Activated CD8-positive, alpha-beta memory T cell treated with anti-CD3 and anti-CD28 coated beads, Interleukin-2, amount 50 U/mL, for 24 hours (primary cell): ENCODE measurements around the gene DSTN.
"Not testable (repeated sequence)": the region's sequence is repeated elsewhere in the genome, so short reads cannot be mapped to it uniquely, and the experiment has no call there.

Experiments used
- DNase-seq: peaks from one replicate; pipeline ENCODE4 v3.0.0-alpha.2; 2020; ENCODE audit errors: extremely low read depth

Gene DSTN

GRCh38 chr20:17650301-17651128 lies 80.6 kb downstream of the DSTN start:
- DNase-seq: no peak

- DNase-seq: no peak
These were observed 81.4 kb downstream of the DSTN start for GRCh38 chr20:17651129-17651759.

DNA sequence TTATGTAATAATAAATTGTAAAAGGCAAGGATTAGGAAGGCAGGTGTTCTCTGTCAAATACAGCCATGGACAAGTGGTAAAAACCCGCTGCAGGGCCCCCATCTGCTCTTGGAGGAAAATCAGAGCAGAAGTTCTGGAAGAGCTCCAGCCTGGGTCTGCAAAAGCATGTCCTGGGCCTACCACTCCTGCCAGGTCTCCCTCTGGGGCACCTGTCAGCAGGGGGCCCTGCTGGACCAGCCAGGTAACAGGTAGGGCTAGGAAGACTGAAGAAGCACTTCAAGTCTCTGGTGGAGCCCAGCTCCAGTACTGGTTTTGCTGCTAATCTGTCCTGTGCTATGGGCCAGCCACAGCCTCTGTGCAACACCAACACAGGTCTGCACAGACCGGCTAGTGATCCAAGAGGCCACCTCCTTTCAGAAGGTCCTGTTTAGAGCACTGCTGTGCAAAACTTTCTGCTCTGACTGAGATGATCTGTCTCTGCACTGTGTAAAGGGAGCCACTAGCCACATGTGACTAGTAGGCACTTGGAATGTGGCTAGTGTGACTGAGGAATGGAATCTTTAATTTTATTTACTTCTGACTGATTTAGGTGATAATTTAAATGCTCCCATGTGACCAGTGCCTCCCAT lies 82.0 kb downstream of the DSTN start:
- DNase-seq: no peak

GRCh38 chr20:17652411-17652810 lies 82.5 kb downstream of the DSTN start:
- DNase-seq: no peak

GRCh38 chr20:17653835-17654648 lies 84.2 kb downstream of the DSTN start:
- no peak for DNase-seq

DNA sequence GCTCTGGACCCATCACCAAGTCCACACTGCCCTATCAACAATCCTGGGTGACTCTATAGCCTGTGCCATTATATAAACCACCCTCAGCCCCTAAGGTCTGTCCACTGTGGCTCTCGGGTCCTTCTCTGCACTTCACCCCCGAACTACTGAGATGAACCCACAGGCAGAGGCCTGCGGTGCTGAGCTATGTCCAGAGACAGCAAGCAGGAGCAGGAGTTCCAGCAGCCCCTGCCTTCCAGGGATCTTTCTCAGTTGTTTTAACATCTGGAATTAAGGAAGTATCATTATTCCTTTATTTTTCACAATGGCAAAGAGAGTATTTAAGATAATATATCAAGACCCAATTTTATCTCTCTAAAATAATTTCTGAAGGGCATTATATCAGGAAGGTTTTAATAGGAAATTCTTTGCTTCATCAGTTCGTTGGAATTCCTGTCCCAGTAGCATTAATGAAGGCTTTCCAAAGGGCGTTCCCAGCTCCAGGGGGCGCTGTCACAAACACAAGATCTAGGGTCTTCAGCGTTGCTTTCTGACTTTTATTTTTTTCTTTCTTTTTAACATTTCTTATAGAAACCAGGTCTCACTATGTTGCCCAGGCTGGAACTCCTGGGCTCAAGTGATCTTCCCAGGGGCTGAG lies 84.9 kb downstream of the DSTN start:
- no peak for DNase-seq

GRCh38 chr20:17655286-17655651 lies 85.4 kb downstream of the DSTN start:
- DNase-seq: no peak

GRCh38 chr20:17655865-17656479 lies 86.1 kb downstream of the DSTN start:
- DNase-seq: no peak

- no peak for DNase-seq
These were observed 87.4 kb downstream of the DSTN start for GRCh38 chr20:17657079-17657825.

GRCh38 chr20:17657898-17658647 lies 88.2 kb downstream of the DSTN start:
- no peak for DNase-seq

DNA sequence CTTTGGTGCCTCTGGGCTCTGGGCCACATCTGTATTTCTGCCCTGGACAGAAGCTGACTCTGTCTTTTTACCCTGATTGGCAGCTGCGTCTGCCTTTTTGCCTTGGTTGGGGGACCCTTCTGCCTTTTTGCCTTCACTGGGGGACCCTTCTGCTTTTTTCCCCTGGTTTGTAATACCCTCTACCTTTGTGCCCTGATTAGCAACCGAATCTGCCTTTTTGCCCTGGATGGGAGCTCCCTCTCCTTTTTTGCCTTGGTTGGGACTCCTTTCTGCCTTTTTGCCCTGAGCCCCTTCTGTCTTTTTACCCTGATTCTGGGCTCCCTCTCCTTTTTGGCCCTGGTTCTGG lies 88.7 kb downstream of the DSTN start:
- DNase-seq: no peak

GRCh38 chr20:17659344-17659743 lies 89.5 kb downstream of the DSTN start:
- DNase-seq: not testable (repeated sequence)
